Tibial nerve (tissue), 4 donors: ENCODE measurements around the gene CLIP4. TPM values are rescaled to one million over a fixed set of nuclear protein-coding genes. Genes with fewer than 3 reads are reported as not detected.
A peak's percentile ranks its signal among the peaks of the same experiment; 100 is the strongest.

Experiments
- DNase-seq, 2 donors: peaks; one replicate each; pipeline ENCODE4 v3.0.0-alpha.2; 2019; ENCODE audit warnings: low spot score in 2 of 2
- H3K27ac ChIP-seq, 4 donors: fragments of 200-600 bp; sonication (generic) in 3 of 4; one replicate each; pipeline ENCODE4 v1.5.1; 2017 to 2019; ENCODE audit warnings: mild to moderate bottlenecking in 1 of 4
- H3K27me3 ChIP-seq, 2 donors: fragments of 200-600 bp; sonication (generic) in 1 of 2; one replicate each; pipeline versions ENCODE4 v1.5.1 to v1.6.0; 2017 to 2019
- H3K36me3 ChIP-seq, 3 donors: fragments of 200-600 bp; sonication (generic); one replicate each; pipeline ENCODE4 v1.5.1; 2018 to 2019
- H3K4me1 ChIP-seq, 4 donors: fragments of 200-600 bp; sonication (generic) in 3 of 4; one replicate each; pipeline ENCODE4 v1.5.1; 2017 to 2019
- H3K4me3 ChIP-seq, 4 donors: fragments of 200-600 bp; sonication (generic) in 3 of 4; one replicate each; pipeline ENCODE4 v1.5.1; 2017 to 2019; ENCODE audit warnings: mild to moderate bottlenecking in 1 of 4, moderate library complexity in 1 of 4
- H3K9me3 ChIP-seq, 4 donors: fragments of 200-600 bp; sonication (generic) in 3 of 4; one replicate each; pipeline ENCODE4 v1.5.1; 2017 to 2019
- EP300 ChIP-seq, 2 donors: sonication (generic); formaldehyde crosslinking; IDR thresholded peaks; one replicate each; pipeline ENCODE4 v1.6.1; 2017; ENCODE audit warnings: antibody characterized with exemption in 2 of 2, mild to moderate bottlenecking in 1 of 2
- POLR2A ChIP-seq, 2 donors: fragments of 450-650 bp; IDR thresholded peaks; one replicate each; pipeline ENCODE4 v1.6.1; 2017; ENCODE audit warnings: antibody characterized with exemption in 2 of 2, mild to moderate bottlenecking in 2 of 2, moderate library complexity in 2 of 2
- WGBS, 2 donors: methylation state at CpG; one replicate each; pipeline ENCODE4 v1.1.5; 2018; 5-methylcytosine and 5-hydroxymethylcytosine counted together
- total RNA-seq, 4 donors: library from RNA; depleted of rRNA; stranded (reverse); fragments of >200 nt; gene quantifications; one replicate each; pipeline ENCODE4 v1.1.0, GENCODE V29; 2016
- TF ChIP-seq, protein P1 (sequence below), 5 experiments: fragments of 200-600 bp in 3 of 5; fragments of 450-650 bp in 2 of 5; sonication (generic) in 3 of 5; IDR thresholded peaks; one replicate each; pipeline ENCODE4 v1.5.1; 2016 to 2019; ENCODE audit warnings: antibody characterized with exemption in 5 of 5, mild to moderate bottlenecking in 3 of 5, moderate library complexity in 2 of 5

Gene CLIP4
- total RNA-seq, 4 donors from 2014 or later = 71.4 to 98.6 (median 91.2) TPM

DNA sequence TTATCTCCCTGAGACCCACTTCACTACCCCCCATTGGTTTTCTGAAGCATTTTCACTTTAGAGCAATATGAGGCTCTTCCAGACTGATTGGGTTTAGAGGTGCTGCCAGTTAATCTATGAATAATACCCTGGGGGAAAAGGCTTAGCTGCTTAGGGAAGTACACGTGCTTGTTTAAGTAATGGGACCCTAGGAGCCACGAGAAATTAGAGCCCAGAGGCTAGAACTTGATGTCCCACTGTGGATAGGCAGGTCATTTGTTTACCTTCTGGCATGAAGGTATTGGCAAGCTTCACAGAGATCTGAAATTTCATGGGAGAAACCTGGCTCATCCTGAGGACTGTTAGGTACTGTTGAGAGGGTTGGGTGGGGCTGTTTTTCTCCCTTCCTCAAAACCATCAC is 59.7 kb downstream of the CLIP4 start:
- H3K4me1 ChIP-seq = no peaks in the 10 kb centered on the region
- no peak for DNase-seq
- no peak for TF ChIP-seq EP300 (IDR thresholded peaks at IDR 0.05)
- TF ChIP-seq POLR2A (IDR thresholded peaks at IDR 0.05) = no peak
- no peak overlapping the region for H3K4me3 ChIP-seq
- H3K27ac ChIP-seq = no peak overlapping the region
- no peaks in the 10 kb centered on the region for H3K9me3 ChIP-seq
- no peaks in the 10 kb centered on the region for H3K27me3 ChIP-seq
- WGBS, 2 donors = 53 to 64% methylated on average over 2 of the region's 2 CpGs
- H3K36me3 ChIP-seq = peaks cover 0 to 71% (median 0%) of the 10 kb centered on the region in 3 donors

GRCh38 chr2:29175338-29175737 is 60.1 kb downstream of the CLIP4 start:
- TF ChIP-seq POLR2A (IDR thresholded peaks at IDR 0.05) (no peak), EP300 (IDR thresholded peaks at IDR 0.05) (no peak)
- TF ChIP-seq, protein P1, sequence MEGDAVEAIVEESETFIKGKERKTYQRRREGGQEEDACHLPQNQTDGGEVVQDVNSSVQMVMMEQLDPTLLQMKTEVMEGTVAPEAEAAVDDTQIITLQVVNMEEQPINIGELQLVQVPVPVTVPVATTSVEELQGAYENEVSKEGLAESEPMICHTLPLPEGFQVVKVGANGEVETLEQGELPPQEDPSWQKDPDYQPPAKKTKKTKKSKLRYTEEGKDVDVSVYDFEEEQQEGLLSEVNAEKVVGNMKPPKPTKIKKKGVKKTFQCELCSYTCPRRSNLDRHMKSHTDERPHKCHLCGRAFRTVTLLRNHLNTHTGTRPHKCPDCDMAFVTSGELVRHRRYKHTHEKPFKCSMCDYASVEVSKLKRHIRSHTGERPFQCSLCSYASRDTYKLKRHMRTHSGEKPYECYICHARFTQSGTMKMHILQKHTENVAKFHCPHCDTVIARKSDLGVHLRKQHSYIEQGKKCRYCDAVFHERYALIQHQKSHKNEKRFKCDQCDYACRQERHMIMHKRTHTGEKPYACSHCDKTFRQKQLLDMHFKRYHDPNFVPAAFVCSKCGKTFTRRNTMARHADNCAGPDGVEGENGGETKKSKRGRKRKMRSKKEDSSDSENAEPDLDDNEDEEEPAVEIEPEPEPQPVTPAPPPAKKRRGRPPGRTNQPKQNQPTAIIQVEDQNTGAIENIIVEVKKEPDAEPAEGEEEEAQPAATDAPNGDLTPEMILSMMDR (IDR thresholded peaks at IDR 0.05) = no peak
- no peaks in the 10 kb centered on the region for H3K9me3 ChIP-seq
- no peaks in the 10 kb centered on the region for H3K27me3 ChIP-seq
- no peak for DNase-seq
- H3K27ac ChIP-seq = no peak overlapping the region
- H3K4me1 ChIP-seq = no peaks in the 10 kb centered on the region
- 92 to 94% methylated on average over 3 of the region's 3 CpGs for WGBS, 2 donors
- H3K36me3 ChIP-seq = peaks cover 0 to 71% (median 0%) of the 10 kb centered on the region in 3 donors
- no peak overlapping the region for H3K4me3 ChIP-seq

GRCh38 chr2:29182334-29182733 is 67.1 kb downstream of the CLIP4 start:
- H3K9me3 ChIP-seq = no peaks in the 10 kb centered on the region
- WGBS, 2 donors = 88 to 89% methylated on average over 1 of the region's 1 CpG
- peaks cover 0 to 43% (median 0%) of the 10 kb centered on the region in 3 donors for H3K36me3 ChIP-seq
- H3K4me1 ChIP-seq = no peaks in the 10 kb centered on the region
- H3K4me3 ChIP-seq = no peak overlapping the region
- DNase-seq = no peak
- H3K27me3 ChIP-seq = no peaks in the 10 kb centered on the region
- TF ChIP-seq EP300 (IDR thresholded peaks at IDR 0.05) (no peak), POLR2A (IDR thresholded peaks at IDR 0.05) (no peak)
- TF ChIP-seq, protein P1 (IDR thresholded peaks at IDR 0.05) = no peak
- H3K27ac ChIP-seq = no peak overlapping the region

DNA sequence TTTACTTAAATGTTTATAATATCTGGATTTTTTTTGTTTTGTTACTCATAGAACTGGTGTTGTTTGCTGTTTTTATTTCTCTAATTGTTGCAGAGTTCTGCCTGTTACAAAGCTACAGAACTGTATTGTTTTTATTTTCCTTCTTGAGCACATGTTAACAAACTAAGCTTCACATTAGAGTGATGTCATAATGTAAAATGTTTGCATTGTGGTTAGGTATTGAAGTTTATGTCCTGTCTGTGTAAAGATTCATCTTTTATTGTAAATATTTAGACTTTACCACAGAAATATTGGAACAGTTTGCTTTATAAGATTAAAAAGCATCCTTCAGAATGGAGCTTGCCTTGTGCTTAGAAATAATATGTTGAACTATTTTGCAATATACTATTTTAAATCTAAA is 67.7 kb downstream of the CLIP4 start:
- DNase-seq = no peak
- Histone ChIP-seq H3K36me3 (peaks cover 0 to 44% (median 0%) of the 10 kb centered on the region in 3 donors), H3K9me3 (no peaks in the 10 kb centered on the region), H3K27me3 (no peaks in the 10 kb centered on the region), H3K27ac (no peak overlapping the region), H3K4me1 (no peaks in the 10 kb centered on the region), H3K4me3 (no peak overlapping the region)
- TF ChIP-seq, protein P1 (IDR thresholded peaks at IDR 0.05) = no peak
- TF ChIP-seq POLR2A (IDR thresholded peaks at IDR 0.05) (no peak), EP300 (IDR thresholded peaks at IDR 0.05) (no peak)

- 93 to 95% methylated on average over 6 of the region's 6 CpGs for WGBS, 2 donors
- Histone ChIP-seq H3K9me3 (no peaks in the 10 kb centered on the region), H3K4me1 (no peaks in the 10 kb centered on the region), H3K27me3 (no peaks in the 10 kb centered on the region), H3K27ac (peak overlapping the region in 1 of 4 donors; percentile 11), H3K36me3 (peaks cover 0 to 44% (median 0%) of the 10 kb centered on the region in 3 donors), H3K4me3 (no peak overlapping the region)
- DNase-seq = no peak
- no peak for TF ChIP-seq EP300 (IDR thresholded peaks at IDR 0.05)
- TF ChIP-seq, protein P1 (IDR thresholded peaks at IDR 0.05) = no peak
Observed at GRCh38 chr2:29184531-29184930, 69.3 kb downstream of the CLIP4 start.

DNA sequence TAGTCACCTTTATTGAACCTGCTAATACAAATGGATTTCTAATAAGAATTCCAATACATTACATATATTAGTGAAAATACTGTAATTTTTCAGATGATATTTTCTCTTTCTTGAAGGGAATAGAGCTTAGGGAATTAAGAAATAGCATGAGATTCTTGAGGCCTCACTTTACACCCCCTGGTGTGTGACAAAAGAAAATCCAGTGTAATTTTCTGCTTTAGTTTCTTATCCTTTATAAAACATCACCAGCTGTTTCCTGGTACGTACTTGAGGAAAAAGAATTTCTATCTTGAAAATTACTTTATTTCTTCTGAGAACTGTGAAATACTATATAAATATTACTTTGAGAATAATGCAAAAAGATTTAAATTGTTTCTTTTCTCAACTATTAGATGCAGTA is 71.6 kb downstream of the CLIP4 start:
- TF ChIP-seq EP300 (IDR thresholded peaks at IDR 0.05) (no peak), POLR2A (IDR thresholded peaks at IDR 0.05) (no peak)
- TF ChIP-seq, protein P1 (IDR thresholded peaks at IDR 0.05) = no peak
- 94 to 95% methylated on average over 1 of the region's 1 CpG for WGBS, 2 donors
- Histone ChIP-seq H3K4me1 (no peaks in the 10 kb centered on the region), H3K9me3 (no peaks in the 10 kb centered on the region), H3K27me3 (no peaks in the 10 kb centered on the region), H3K4me3 (no peak overlapping the region), H3K36me3 (peaks cover 0 to 39% (median 0%) of the 10 kb centered on the region in 3 donors), H3K27ac (no peak overlapping the region)
- no peak for DNase-seq
